ENCODE results near the gene TRAM2.

TRAM2 gene

DNA sequence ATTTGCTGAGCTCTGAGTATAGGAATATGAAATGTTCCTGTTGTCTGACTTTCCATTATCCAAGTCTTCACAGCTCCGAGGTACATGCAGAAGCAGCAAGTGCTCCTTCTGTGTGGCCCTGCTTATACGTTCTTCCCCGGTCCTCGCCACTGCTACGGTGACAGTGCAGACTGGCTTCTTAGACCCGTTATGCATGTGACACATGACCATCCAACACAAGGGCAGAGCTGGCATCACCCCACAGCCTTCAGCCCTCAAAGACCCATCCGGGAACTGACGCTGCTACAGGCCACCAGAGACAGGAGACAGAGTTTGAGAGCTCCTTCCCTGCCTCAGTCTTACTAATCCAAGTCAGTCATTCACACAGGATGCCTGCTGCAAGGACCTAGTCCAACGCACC, 70.4 kb downstream of the TRAM2 start:
- H3K4me1 ChIP-seq (ENCODE audit: control insufficient read depth in 2 of 2, insufficient read depth in 2 of 2, low read length in 2 of 2) = peaks cover 24 to 27% of the 10 kb centered on the region in 2 donors
- peaks cover 39 to 49% of the 10 kb centered on the region in 2 donors for H3K36me3 ChIP-seq (ENCODE audit: control insufficient read depth in 2 of 2, insufficient read depth in 2 of 2, low read length in 2 of 2)
- no peak overlapping the region for H3K4me3 ChIP-seq (ENCODE audit: low read length in 2 of 2)
- H3K27ac ChIP-seq (ENCODE audit: low read depth in 2 of 2, low read length in 2 of 2) = no peak overlapping the region
- no peaks in the 10 kb centered on the region for H3K27me3 ChIP-seq (ENCODE audit: control insufficient read depth in 2 of 2, insufficient read depth in 2 of 2, low read length in 2 of 2)
- no peaks in the 10 kb centered on the region for H3K9me3 ChIP-seq (ENCODE audit: control insufficient read depth in 2 of 2, low read length in 2 of 2)
- H3K9ac ChIP-seq (ENCODE audit: low read depth in 1 of 2, low read length in 2 of 2) = no peak overlapping the region

DNA sequence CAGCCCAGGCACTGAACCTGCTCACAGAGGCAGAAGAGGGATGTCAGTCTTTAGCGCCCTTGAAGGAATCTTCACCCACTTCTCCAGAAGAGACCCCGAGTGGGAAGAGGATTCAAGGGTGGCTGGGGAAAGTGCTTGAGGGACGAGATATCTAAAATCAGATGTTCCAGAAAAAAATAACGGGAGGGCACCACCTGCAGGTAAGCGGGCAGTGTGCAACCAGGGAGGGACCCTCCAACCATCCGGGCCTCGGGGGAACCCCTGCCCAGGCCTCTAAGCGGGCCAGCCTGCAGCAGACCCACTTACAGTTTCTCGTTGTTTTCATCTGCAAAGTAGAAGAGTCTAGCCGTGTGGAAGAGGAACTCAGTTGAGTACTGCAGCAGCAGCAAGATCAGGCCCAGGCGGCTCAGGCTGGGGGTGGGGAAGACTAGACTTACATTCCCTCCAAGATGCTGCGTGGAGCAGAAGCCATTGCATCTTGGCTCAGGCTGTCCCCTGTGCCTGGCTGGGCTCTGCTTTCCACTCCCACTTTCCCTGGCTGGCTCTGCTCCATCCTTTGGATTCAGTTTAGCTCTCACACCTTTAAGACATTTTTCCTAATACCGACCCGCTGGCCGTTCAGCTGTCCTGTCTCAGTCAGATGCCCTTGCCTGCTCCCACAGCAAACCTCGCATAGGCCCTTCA, 71.0 kb downstream of the TRAM2 start:
- Histone ChIP-seq H3K27ac (ENCODE audit: low read depth in 2 of 2, low read length in 2 of 2) (no peak overlapping the region), H3K27me3 (ENCODE audit: control insufficient read depth in 2 of 2, insufficient read depth in 2 of 2, low read length in 2 of 2) (no peaks in the 10 kb centered on the region), H3K4me3 (ENCODE audit: low read length in 2 of 2) (no peak overlapping the region), H3K36me3 (ENCODE audit: control insufficient read depth in 2 of 2, insufficient read depth in 2 of 2, low read length in 2 of 2) (peaks cover 39 to 49% of the 10 kb centered on the region in 2 donors), H3K4me1 (ENCODE audit: control insufficient read depth in 2 of 2, insufficient read depth in 2 of 2, low read length in 2 of 2) (peaks cover 24 to 27% of the 10 kb centered on the region in 2 donors), H3K9ac (ENCODE audit: low read depth in 1 of 2, low read length in 2 of 2) (no peak overlapping the region), H3K9me3 (ENCODE audit: control insufficient read depth in 2 of 2, low read length in 2 of 2) (no peaks in the 10 kb centered on the region)

DNA sequence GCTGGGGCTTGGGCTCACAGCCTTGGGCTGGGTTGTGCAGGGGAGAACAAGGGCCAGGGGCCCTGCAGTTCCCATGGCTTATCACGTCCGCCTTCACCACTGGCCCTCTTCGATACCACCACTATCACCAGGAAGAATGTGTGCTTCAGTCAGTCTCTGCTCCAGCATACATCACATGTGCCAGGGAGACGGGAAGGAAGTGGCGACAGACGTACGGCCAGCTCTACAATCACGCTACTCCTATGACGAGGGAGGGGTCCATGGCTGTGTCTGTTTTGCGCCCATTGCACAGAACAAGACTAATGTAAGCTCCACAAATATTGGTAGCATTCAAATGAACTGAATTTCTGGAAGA, 72.1 kb downstream of the TRAM2 start:
- Histone ChIP-seq H3K27ac (ENCODE audit: low read depth in 2 of 2, low read length in 2 of 2) (peak overlapping the region; percentile 88 to 89), H3K36me3 (ENCODE audit: control insufficient read depth in 2 of 2, insufficient read depth in 2 of 2, low read length in 2 of 2) (peaks cover 39 to 42% of the 10 kb centered on the region in 2 donors)

DNA sequence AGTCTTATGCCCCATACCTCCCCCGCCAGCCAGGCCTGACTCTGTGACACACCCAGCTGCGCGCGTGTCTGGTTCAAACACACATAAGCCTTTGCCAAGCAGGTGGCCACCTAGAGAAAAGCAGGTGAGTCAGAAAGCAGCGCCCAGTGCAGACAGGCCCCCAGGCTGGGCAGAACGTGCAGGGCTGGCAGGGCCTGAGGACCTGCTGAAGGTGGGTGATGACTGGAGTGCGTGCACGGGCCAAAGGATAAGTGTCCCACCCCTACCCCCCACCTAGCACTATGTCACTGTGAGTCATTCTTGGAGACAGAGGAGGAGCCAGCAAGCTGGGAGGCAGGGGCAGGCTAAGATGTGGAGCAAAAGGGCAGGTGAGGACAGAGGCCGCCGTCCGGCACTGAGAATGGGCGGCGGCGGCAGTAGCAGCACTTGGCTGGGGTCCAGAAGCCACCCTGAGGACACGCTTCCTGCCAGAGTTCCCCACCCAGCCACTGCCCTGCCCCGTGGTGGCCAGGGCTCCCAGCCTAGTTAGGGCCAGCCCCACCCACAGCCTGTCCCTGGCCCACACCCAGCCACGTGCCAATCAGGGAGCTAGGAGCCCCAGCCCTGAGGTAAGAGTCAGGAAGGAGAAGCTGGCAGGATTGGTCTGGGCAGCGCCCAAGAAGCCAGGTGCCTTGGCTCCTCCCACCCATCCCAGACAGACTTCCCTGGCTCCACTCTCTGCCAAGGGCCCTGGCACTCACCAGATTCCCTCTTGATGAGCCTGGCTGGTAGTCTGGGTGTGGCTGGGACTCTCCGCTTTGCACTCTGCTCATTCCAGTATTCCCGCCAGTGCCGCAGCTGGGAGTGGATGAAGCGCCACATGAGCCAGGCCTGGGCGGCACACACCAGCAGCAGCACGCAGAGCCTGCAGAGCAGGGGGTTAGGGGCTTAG, 72.7 kb downstream of the TRAM2 start:
- H3K9ac ChIP-seq (ENCODE audit: low read depth in 1 of 2, low read length in 2 of 2) = peak overlapping the region; percentile 64 to 70
- peak overlapping the region; percentile 88 to 89 for H3K27ac ChIP-seq (ENCODE audit: low read depth in 2 of 2, low read length in 2 of 2)
- H3K36me3 ChIP-seq (ENCODE audit: control insufficient read depth in 2 of 2, insufficient read depth in 2 of 2, low read length in 2 of 2) = peaks cover 35 to 37% of the 10 kb centered on the region in 2 donors

More for the DNA sequence above, 72.1 kb downstream of the TRAM2 start:
- Histone ChIP-seq H3K4me3 (ENCODE audit: low read length in 2 of 2) (peak overlapping the region; percentile 41 to 49), H3K4me1 (ENCODE audit: control insufficient read depth in 2 of 2, insufficient read depth in 2 of 2, low read length in 2 of 2) (peaks cover 24 to 27% of the 10 kb centered on the region in 2 donors), H3K27me3 (ENCODE audit: control insufficient read depth in 2 of 2, insufficient read depth in 2 of 2, low read length in 2 of 2) (no peaks in the 10 kb centered on the region), H3K9ac (ENCODE audit: low read depth in 1 of 2, low read length in 2 of 2) (peak overlapping the region; percentile 1 to 70), H3K9me3 (ENCODE audit: control insufficient read depth in 2 of 2, low read length in 2 of 2) (no peaks in the 10 kb centered on the region)

DNA sequence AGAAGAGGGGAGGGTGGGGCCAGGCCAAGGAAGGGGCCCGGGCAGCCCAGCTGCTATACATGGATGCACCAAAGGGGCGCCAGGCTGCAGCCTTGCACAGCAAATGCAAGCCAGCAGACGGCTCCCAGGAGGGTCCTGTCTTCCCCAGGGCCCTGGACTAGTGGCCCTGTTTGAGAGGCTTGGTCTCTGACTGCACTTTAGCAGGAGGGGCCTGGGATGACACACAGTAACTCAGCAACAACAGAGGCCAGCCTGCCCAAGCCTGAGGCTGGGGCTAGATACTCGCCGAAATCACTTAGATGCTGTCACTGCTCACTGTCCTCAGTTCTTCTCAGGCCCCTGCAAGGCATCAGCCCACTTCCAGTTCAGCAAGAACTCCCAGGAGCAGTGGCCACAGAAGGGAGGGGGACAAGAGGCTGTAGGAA, 73.5 kb downstream of the TRAM2 start:
- H3K4me3 ChIP-seq (ENCODE audit: low read length in 2 of 2) = peak overlapping the region in 1 of 2 donors; percentile 43
- H3K4me1 ChIP-seq (ENCODE audit: control insufficient read depth in 2 of 2, insufficient read depth in 2 of 2, low read length in 2 of 2) = peaks cover 24 to 27% of the 10 kb centered on the region in 2 donors
- H3K9me3 ChIP-seq (ENCODE audit: control insufficient read depth in 2 of 2, low read length in 2 of 2) = no peaks in the 10 kb centered on the region
- peak overlapping the region; percentile 53 to 64 for H3K9ac ChIP-seq (ENCODE audit: low read depth in 1 of 2, low read length in 2 of 2)
- peaks cover 31% of the 10 kb centered on the region in 2 donors for H3K36me3 ChIP-seq (ENCODE audit: control insufficient read depth in 2 of 2, insufficient read depth in 2 of 2, low read length in 2 of 2)
- no peaks in the 10 kb centered on the region for H3K27me3 ChIP-seq (ENCODE audit: control insufficient read depth in 2 of 2, insufficient read depth in 2 of 2, low read length in 2 of 2)
- H3K27ac ChIP-seq (ENCODE audit: low read depth in 2 of 2, low read length in 2 of 2) = peak overlapping the region; percentile 88 to 89

More for the DNA sequence above, 72.7 kb downstream of the TRAM2 start:
- H3K9me3 ChIP-seq (ENCODE audit: control insufficient read depth in 2 of 2, low read length in 2 of 2) = no peaks in the 10 kb centered on the region
- no peaks in the 10 kb centered on the region for H3K27me3 ChIP-seq (ENCODE audit: control insufficient read depth in 2 of 2, insufficient read depth in 2 of 2, low read length in 2 of 2)
- peaks cover 24 to 27% of the 10 kb centered on the region in 2 donors for H3K4me1 ChIP-seq (ENCODE audit: control insufficient read depth in 2 of 2, insufficient read depth in 2 of 2, low read length in 2 of 2)
- H3K4me3 ChIP-seq (ENCODE audit: low read length in 2 of 2) = peak overlapping the region; percentile 41 to 49

DNA sequence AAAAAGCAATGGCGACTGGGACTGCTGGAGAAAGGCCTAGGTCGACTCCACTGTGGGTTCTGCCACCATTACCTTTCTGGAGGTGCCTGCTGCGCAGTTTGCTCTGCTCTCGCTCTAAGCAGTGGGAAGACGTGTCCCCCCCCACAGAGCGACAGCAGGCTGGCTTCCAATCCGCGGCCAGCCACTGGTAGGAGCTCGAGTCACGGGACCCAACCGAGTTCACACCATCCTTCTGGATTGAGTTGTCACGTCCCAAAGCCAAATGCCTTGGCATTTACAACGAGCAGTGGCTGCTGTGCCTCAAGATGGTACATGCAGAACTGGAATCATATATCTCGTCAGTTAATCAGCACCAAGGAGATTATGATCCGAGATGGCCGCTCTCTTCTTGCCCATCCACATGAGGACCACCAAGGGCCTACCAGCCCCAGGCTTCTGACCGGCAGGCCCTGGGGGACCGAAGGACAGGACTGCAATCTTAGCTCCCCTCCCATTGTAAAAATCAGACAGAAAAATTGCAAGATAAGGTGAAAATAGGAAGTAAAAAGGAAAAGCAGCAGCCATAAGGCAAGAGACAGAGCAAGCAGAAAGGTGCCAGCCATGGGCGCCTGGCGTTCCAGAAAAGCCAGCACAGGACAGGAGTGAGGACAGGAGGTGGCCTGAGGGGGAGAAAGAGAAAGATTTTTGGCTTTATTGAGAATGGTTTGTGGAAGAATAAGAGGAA, 74.4 kb downstream of the TRAM2 start:
- Histone ChIP-seq H3K4me1 (ENCODE audit: control insufficient read depth in 2 of 2, insufficient read depth in 2 of 2, low read length in 2 of 2) (peaks cover 24 to 27% of the 10 kb centered on the region in 2 donors), H3K9ac (ENCODE audit: low read depth in 1 of 2, low read length in 2 of 2) (peak overlapping the region in 1 of 2 donors; percentile 53), H3K27me3 (ENCODE audit: control insufficient read depth in 2 of 2, insufficient read depth in 2 of 2, low read length in 2 of 2) (no peaks in the 10 kb centered on the region), H3K36me3 (ENCODE audit: control insufficient read depth in 2 of 2, insufficient read depth in 2 of 2, low read length in 2 of 2) (peaks cover 24% of the 10 kb centered on the region in 2 donors), H3K4me3 (ENCODE audit: low read length in 2 of 2) (no peak overlapping the region), H3K9me3 (ENCODE audit: control insufficient read depth in 2 of 2, low read length in 2 of 2) (no peaks in the 10 kb centered on the region), H3K27ac (ENCODE audit: low read depth in 2 of 2, low read length in 2 of 2) (no peak overlapping the region)

DNA sequence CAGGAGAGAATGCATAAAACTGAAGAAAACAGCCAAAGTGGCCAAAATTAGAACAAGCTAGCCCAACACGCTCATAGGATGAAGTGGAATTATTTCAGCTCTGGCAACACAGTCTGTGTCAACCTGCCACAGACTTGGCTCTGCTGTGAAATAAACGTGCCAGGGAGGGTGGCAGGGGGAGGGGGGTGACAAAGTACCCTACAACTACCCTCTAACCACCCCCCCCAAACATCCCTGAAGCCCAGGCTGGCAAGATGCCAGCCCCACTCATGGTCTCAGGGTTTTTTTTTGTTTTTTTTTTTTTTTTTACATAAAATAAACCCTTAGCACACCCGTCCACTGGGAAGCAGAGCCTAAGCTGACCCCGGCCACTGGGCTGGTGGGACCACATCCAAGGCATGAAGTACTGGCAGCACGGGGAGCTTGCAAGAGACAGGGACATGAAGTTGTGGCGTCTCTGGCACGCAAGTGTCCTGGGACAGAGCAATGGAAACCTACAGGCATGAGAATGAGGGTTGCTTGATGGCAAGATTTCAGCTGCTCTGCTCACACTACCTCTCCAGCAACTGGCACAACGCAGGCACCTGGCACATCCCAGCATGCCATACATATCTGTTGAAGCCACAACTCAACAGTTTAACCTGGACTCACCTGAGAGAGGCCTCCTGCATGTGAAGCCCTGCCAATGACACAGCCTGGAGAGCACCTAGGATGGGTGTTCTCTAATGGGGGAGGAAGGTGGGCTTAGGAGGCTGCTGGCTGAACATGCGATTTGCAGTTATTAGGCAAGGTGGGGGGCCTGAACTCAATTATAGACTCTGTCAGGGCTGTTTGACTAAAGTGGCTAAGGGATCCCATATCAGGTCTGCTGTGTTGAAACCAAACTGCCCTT, 76.4 kb downstream of the TRAM2 start:
- Histone ChIP-seq H3K27me3 (ENCODE audit: control insufficient read depth in 2 of 2, insufficient read depth in 2 of 2, low read length in 2 of 2) (no peaks in the 10 kb centered on the region), H3K27ac (ENCODE audit: low read depth in 2 of 2, low read length in 2 of 2) (no peak overlapping the region), H3K9me3 (ENCODE audit: control insufficient read depth in 2 of 2, low read length in 2 of 2) (no peaks in the 10 kb centered on the region), H3K4me1 (ENCODE audit: control insufficient read depth in 2 of 2, insufficient read depth in 2 of 2, low read length in 2 of 2) (peaks cover 24 to 27% of the 10 kb centered on the region in 2 donors), H3K36me3 (ENCODE audit: control insufficient read depth in 2 of 2, insufficient read depth in 2 of 2, low read length in 2 of 2) (peaks cover 7 to 13% of the 10 kb centered on the region in 2 donors), H3K4me3 (ENCODE audit: low read length in 2 of 2) (no peak overlapping the region), H3K9ac (ENCODE audit: low read depth in 1 of 2, low read length in 2 of 2) (no peak overlapping the region)

DNA sequence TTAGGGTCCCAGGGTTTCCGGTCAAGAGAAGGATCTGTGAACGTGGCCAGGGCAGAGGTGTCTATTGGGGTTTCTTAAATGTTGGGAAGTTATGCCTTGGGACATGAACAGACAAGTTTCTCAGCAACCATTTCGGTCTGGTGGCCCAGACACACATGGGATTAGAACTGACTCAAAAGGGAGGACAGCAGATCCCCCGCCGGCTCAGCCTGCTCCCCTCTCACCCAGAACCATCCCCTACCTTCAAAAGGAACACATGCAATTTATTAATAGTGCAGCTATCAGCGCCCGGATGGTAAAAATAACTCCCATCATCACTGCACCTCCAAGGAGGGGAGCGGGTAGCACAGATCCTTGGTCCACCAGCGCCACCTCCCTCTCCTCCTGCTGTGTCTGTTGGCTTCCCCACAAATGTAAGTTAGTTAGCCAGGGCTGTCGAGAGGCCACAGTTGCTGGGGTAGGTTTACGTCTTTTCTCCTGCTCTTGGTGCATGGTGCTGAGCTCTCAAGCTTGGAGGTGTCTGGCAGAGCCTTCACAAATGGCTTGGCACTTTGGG, 77.1 kb downstream of the TRAM2 start:
- Histone ChIP-seq H3K4me1 (ENCODE audit: control insufficient read depth in 2 of 2, insufficient read depth in 2 of 2, low read length in 2 of 2) (peaks cover 19 to 20% of the 10 kb centered on the region in 2 donors), H3K27ac (ENCODE audit: low read depth in 2 of 2, low read length in 2 of 2) (peak overlapping the region in 1 of 2 donors; percentile 57), H3K36me3 (ENCODE audit: control insufficient read depth in 2 of 2, insufficient read depth in 2 of 2, low read length in 2 of 2) (peaks cover 7 to 11% of the 10 kb centered on the region in 2 donors), H3K27me3 (ENCODE audit: control insufficient read depth in 2 of 2, insufficient read depth in 2 of 2, low read length in 2 of 2) (no peaks in the 10 kb centered on the region), H3K4me3 (ENCODE audit: low read length in 2 of 2) (no peak overlapping the region), H3K9me3 (ENCODE audit: control insufficient read depth in 2 of 2, low read length in 2 of 2) (no peaks in the 10 kb centered on the region), H3K9ac (ENCODE audit: low read depth in 1 of 2, low read length in 2 of 2) (no peak overlapping the region)

DNA sequence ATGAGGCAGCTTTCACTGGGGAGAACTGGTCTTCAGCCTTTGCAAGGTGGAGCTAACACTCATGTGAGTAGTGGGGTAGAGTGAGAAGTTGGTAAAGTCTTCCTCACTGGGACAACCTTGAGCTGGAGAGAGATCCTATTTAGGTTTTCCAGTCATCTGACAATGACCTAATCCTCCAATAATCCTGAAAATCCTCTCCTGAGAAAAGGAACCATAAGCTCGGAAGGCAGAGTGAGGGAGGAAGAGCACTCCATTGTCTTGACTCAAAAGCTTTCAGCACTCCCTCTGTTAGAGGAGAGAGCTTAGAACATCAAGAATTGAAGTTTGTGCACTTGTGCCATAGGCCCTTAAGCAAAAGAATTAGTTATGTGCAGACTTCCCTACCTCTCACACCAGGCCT, 77.8 kb downstream of the TRAM2 start:
- Histone ChIP-seq H3K9me3 (ENCODE audit: control insufficient read depth in 2 of 2, low read length in 2 of 2) (no peaks in the 10 kb centered on the region), H3K4me1 (ENCODE audit: control insufficient read depth in 2 of 2, insufficient read depth in 2 of 2, low read length in 2 of 2) (peaks cover 13% of the 10 kb centered on the region in 2 donors), H3K36me3 (ENCODE audit: control insufficient read depth in 2 of 2, insufficient read depth in 2 of 2, low read length in 2 of 2) (peaks cover 7 to 8% of the 10 kb centered on the region in 2 donors), H3K4me3 (ENCODE audit: low read length in 2 of 2) (no peak overlapping the region), H3K27me3 (ENCODE audit: control insufficient read depth in 2 of 2, insufficient read depth in 2 of 2, low read length in 2 of 2) (no peaks in the 10 kb centered on the region), H3K27ac (ENCODE audit: low read depth in 2 of 2, low read length in 2 of 2) (peak overlapping the region; percentile 57 to 66), H3K9ac (ENCODE audit: low read depth in 1 of 2, low read length in 2 of 2) (peak overlapping the region in 1 of 2 donors; percentile 52)

All from mucosa of rectum (tissue), 2 donors.